ENCODE results near the gene RCVRN. TPM values are rescaled to one million over a fixed set of nuclear protein-coding genes. Genes with fewer than 3 reads are reported as not detected.

Gene RCVRN
- polyA plus RNA-seq, 1 experiment: not detected

DNA sequence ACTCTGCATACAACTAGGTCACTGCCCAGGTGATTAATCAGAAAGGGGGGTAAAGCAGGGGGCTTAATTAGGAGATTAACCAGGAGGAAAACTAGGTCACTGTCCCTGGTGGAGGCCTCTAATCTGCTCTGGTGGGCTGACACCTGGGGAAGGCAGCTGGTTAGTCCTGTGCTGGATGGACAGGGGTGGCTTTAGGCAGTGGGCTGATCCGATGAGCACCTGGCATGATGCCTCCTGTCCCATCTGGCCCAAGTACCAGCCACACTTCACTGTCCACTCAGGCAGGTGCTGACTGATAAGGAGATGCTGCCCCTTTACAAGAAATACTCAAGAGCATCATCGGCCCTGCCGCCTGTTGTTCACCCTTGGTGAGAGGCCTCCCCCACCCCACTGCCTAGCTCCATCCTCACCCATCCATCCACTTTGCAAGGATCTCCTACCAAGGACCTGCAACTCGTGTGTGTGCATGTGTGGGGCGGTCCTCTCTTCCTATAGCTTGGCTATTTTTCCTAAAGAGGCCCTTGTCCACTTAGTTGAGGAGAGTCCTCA is 13.8 kb upstream of the RCVRN start:
- ChIA-PET CTCF (interaction anchor here (7.2 kb wide), 1 partner anchor 699 kb away, joined by 36 read pairs; no protein-coding TSS in a partner anchor), POLR2A (no interaction called here)
- TF ChIP-seq CTCF (IDR thresholded peaks at IDR 0.05; ENCODE audit: low read depth, low read length): no peak
- Histone ChIP-seq H3K4me3 (ENCODE audit: low read depth, low read length) (no peak overlapping the region), H3K9me3 (ENCODE audit: control insufficient read depth, insufficient read depth, low read length) (peaks cover 33% of the 10 kb centered on the region), H3K27ac (ENCODE audit: low read depth, low read length) (no peak overlapping the region), H3K27me3 (ENCODE audit: control insufficient read depth, insufficient read depth, low read length) (no peaks in the 10 kb centered on the region)
- DNase-seq (ENCODE audit: low read depth, low spot score): no peak

DNA sequence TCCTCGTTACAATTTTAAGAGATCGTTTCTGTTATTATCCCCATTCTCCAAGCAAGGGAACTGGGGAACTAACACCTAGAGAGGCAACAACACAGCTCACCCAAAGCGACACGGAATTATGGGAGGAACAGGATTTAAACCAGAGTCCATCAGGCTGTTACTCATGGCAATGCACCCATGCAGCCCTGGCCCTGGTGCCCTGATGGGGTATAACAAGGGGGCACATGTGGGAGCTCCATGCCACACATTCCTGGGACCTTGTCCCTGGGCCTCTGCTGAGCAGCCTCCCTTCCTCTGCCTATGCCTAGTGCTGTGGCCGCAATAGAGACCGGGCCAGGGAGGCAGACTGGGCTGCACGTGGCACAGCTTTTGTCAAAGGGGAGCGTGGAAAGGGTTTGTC is 13.3 kb upstream of the RCVRN start:
- DNase-seq (ENCODE audit: low read depth, low spot score): no peak
- no peaks in the 10 kb centered on the region for H3K27me3 ChIP-seq (ENCODE audit: control insufficient read depth, insufficient read depth, low read length)
- no peak overlapping the region for H3K4me3 ChIP-seq (ENCODE audit: low read depth, low read length)
- peaks cover 33% of the 10 kb centered on the region for H3K9me3 ChIP-seq (ENCODE audit: control insufficient read depth, insufficient read depth, low read length)
- H3K27ac ChIP-seq (ENCODE audit: low read depth, low read length): no peak overlapping the region
- POLR2A ChIA-PET: no interaction called here
- no peak for TF ChIP-seq CTCF (IDR thresholded peaks at IDR 0.05; ENCODE audit: low read depth, low read length)
- CTCF ChIA-PET: interaction anchor here (7.2 kb wide), 1 partner anchor 699 kb away, joined by 36 read pairs; no protein-coding TSS in a partner anchor

GRCh38 chr17:9917801-9918200 is 12.7 kb upstream of the RCVRN start:
- ChIA-PET CTCF (interaction anchor here (7.2 kb wide), 1 partner anchor 700 kb away, joined by 36 read pairs; no protein-coding TSS in a partner anchor), POLR2A (no interaction called here)
- no peak for DNase-seq (ENCODE audit: low read depth, low spot score)
- no peak overlapping the region for H3K4me3 ChIP-seq (ENCODE audit: low read depth, low read length)
- no peak overlapping the region for H3K27ac ChIP-seq (ENCODE audit: low read depth, low read length)
- peaks cover 33% of the 10 kb centered on the region for H3K9me3 ChIP-seq (ENCODE audit: control insufficient read depth, insufficient read depth, low read length)
- H3K27me3 ChIP-seq (ENCODE audit: control insufficient read depth, insufficient read depth, low read length): no peaks in the 10 kb centered on the region
- TF ChIP-seq CTCF (IDR thresholded peaks at IDR 0.05; ENCODE audit: low read depth, low read length): no peak

DNA sequence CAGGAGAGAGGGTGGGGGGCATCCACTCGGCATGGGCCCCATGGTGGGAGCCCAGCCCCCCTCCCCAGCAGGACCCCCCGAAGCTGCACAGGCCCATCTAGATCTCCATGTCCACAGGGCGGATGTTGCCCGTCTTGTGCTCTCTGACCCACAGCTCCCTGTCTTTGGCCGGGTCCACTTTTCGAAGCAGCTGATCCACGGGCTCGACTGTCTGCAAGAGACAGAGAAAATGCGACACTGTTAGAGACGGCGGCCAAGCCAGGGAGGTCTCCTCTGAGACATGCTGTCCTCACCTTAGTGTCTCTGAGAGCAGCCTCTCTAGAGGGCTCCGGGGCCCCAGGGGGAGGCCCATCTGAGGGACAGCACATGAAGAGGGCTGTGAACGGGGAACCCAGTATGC is 12.1 kb upstream of the RCVRN start:
- H3K9me3 ChIP-seq (ENCODE audit: control insufficient read depth, insufficient read depth, low read length): peaks cover 38% of the 10 kb centered on the region
- no peak for TF ChIP-seq CTCF (IDR thresholded peaks at IDR 0.05; ENCODE audit: low read depth, low read length)
- H3K4me3 ChIP-seq (ENCODE audit: low read depth, low read length): no peak overlapping the region
- H3K27me3 ChIP-seq (ENCODE audit: control insufficient read depth, insufficient read depth, low read length): no peaks in the 10 kb centered on the region
- ChIA-PET CTCF (interaction anchor here (0.6 to 7.2 kb wide), 2 partner anchors 185 to 701 kb away, joined by 3 to 36 read pairs; no protein-coding TSS in a partner anchor), POLR2A (no interaction called here)
- no peak overlapping the region for H3K27ac ChIP-seq (ENCODE audit: low read depth, low read length)
- DNase-seq (ENCODE audit: low read depth, low spot score): no peak

GRCh38 chr17:9916108-9916507 is 11.0 kb upstream of the RCVRN start:
- no peak overlapping the region for H3K27ac ChIP-seq (ENCODE audit: low read depth, low read length)
- peaks cover 47% of the 10 kb centered on the region for H3K9me3 ChIP-seq (ENCODE audit: control insufficient read depth, insufficient read depth, low read length)
- no peak for DNase-seq (ENCODE audit: low read depth, low spot score)
- no peak for TF ChIP-seq CTCF (IDR thresholded peaks at IDR 0.05; ENCODE audit: low read depth, low read length)
- POLR2A ChIA-PET: no interaction called here
- no peak overlapping the region for H3K4me3 ChIP-seq (ENCODE audit: low read depth, low read length)
- no peaks in the 10 kb centered on the region for H3K27me3 ChIP-seq (ENCODE audit: control insufficient read depth, insufficient read depth, low read length)
- CTCF ChIA-PET: interaction anchor here (7.2 kb wide), 1 partner anchor 702 kb away, joined by 36 read pairs; no protein-coding TSS in a partner anchor

All from AG04450 (cell line).